NCI-H2196 (cell line): ENCODE data around the gene KCNH2.
A peak's percentile ranks its signal among the peaks of the same experiment; 100 is the strongest.

Experiments used
- DNase-seq: peaks from one replicate; lab custom pipeline; 2025; ENCODE audit not compliant: unreplicated experiment; lab: John Stamatoyannopoulos, UW

KCNH2 gene

DNA sequence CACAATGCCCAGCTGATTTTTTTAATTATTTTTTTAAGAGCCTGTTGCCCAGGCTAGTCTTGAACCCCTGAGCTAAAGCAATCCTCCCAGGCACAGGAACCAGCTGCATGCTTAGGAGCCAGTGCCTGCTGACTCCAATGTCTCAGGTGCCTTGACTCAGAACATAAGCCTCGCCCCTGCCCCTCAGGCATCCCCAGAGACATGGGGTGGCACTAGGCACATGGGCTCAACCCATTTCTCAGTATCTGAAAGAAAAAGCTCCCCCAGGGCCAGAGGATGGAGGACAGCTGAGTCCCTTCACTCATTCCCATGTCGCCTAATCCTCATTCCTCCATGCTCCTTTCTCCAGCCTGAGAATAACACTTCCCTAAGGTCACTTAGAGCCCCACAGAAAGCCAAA, 39.1 kb downstream of the KCNH2 start:
- no peak for DNase-seq

DNA sequence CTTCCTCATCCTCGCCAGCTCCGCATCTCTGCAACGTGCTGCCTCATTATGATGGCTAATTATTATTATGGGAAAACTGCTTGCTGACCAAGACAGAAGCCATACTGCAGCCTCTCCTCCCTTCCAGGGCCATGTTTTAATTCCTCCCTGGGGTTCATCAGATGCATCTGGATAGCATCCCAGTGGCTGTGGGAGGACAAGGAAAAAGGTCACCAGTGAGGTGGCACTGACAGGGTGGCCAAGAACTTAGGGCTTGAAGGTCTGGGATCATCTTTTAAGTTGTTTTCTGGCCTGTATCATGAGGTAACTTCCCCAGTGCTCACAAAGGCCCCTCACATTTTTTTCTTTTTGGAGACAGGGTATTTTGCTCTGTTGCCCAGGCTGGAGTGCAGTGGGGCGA, 39.6 kb downstream of the KCNH2 start:
- no peak for DNase-seq

GRCh38 chr7:150937848-150938561, 40.1 kb downstream of the KCNH2 start:
- peak; percentile 25 for DNase-seq

- no peak for DNase-seq
Observed at GRCh38 chr7:150936018-150936417, 42.1 kb downstream of the KCNH2 start.

- DNase-seq, result no peak
Observed at GRCh38 chr7:150935149-150935548, 43.0 kb downstream of the KCNH2 start.

DNA sequence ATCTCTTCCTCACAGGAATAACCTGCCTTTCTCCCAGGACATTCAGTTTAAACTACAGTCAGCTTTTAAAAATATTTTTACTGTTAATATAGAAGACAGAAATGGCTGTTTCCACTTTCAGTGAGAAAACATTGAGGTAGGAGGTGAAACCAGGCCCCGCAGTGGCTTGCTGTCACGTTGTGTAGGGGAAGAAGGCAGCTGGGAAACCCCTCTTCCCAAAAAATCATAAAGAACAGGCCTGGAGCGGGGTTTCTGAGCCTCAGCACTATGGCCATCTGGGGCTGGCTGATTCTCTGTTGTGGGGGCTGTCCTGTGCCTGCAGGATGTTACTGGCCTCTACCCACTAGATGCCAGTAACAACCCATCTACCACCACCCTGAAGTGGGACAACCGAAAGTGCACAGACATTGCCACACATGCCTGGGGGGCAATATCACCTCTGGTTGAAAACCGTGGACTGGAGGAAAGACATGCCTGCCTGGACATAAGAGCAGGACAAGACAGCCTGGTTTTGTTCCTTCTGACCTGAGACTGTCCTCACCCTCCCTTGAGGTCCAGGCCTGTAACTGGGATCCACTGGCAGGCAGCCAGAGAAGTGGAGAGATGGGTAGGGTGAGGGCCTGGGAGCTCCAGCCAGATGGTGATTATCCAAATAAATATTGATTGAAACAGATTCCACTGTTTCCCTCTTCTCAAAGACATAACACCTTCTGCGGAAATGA, 43.9 kb downstream of the KCNH2 start:
- DNase-seq, result peak; percentile 31

DNA sequence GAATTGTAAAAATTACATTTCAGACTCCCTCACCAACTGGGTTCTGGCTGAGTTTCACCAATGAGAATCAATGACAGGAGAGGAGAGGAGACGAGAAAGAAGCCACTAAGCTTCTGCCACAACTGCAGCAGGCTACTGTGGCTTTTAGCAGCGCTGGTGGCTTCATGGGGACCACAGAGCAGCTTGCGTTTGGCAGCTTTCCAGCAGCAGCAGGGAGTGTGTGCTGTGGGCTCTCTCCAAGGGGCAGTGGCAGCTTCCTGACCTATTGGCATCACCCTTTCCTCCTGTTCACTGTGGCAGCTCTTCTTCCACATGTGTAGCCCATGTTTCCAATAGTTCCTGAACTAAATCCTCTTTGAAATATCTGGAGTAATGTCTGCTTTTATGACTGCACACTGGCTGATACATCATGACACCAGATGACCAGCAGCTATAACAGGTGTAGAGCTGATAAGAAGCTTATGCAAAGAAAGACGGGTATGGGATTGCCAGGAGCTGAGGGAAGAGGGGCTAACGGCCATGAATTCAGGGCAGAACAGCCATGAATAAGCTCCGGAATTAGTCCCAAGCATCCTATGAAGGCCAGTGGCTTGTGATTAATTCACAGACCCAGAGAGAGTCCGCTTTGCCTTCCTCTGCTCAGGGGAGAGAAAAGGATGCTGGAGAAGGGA, 46.8 kb downstream of the KCNH2 start:
- peak; percentile 10 for DNase-seq

DNA sequence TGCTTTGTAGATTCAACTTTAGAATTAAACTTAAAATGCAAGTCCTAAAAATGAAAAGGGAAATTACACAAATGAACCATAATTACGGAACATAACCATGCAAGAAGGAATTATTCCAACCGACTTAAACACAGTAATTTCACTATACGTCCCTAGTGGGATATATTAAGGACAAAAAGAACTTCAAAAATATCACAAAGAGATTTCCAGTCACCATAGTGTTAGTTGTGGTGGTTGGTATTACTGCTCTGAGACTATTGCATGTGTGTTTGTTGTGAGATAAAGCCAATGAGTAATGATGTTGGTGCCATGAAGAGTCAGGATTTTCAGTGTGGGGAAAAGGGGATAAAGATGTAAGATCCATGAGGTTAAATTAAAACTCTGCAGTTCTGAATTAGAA, 49.6 kb downstream of the KCNH2 start:
- no peak for DNase-seq

GRCh38 chr7:150927956-150928344, 50.2 kb downstream of the KCNH2 start:
- DNase-seq, result no peak

GRCh38 chr7:150927157-150927955, 50.8 kb downstream of the KCNH2 start:
- DNase-seq, result no peak

- no peak for DNase-seq
Observed at GRCh38 chr7:150926066-150926465, 52.1 kb downstream of the KCNH2 start.

GRCh38 chr7:150924369-150924781, 53.7 kb downstream of the KCNH2 start:
- no peak for DNase-seq

- no peak for DNase-seq
Observed at GRCh38 chr7:150923802-150924201, 54.3 kb downstream of the KCNH2 start.

DNA sequence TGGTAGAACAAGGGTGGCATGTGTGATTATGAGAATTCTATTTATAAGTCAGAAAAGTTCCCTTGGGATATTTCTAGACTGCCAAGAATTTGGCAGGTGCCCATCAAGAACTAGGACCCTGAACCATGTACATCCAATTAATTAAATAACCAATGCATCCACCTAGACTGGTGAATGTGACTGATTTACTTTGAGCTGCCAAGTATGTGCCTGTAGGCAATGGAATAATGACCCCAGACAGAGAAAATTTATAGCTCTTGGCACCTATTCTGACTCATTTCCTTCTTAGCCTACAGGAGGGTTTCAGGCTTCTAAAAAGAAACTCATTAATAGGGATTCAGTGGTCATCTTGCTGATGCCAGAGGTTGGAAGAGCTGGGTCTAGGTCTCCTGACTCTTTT, 54.9 kb downstream of the KCNH2 start:
- peak; percentile 12 for DNase-seq

- no peak for DNase-seq
Observed at GRCh38 chr7:150919160-150919559, 59.0 kb downstream of the KCNH2 start.

DNA sequence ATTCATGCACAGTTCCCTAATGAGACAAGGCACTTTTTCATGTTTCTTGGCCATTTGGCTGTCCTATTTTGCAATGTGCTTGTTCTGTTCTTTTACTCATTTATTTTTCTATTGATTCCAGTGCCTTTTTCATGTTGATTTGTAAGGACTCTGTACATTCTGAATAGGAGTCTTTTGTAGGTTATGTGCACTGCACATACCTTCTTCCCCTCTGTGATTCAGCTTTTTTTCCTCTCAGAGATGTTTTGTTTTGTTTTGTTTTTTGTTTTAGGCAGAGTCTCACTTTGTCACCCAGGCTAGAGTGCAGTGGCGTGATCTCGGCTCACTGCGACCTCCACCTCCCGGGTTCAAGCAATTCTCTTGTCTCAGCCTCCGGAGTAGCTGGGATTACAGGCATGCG, 59.7 kb downstream of the KCNH2 start:
- no peak for DNase-seq

- DNase-seq, result no peak
Observed at GRCh38 chr7:150917969-150918368, 60.2 kb downstream of the KCNH2 start.

GRCh38 chr7:150916670-150917069, 61.5 kb downstream of the KCNH2 start:
- DNase-seq, result no peak

GRCh38 chr7:150914966-150915365, 63.2 kb downstream of the KCNH2 start:
- DNase-seq, result no peak

DNA sequence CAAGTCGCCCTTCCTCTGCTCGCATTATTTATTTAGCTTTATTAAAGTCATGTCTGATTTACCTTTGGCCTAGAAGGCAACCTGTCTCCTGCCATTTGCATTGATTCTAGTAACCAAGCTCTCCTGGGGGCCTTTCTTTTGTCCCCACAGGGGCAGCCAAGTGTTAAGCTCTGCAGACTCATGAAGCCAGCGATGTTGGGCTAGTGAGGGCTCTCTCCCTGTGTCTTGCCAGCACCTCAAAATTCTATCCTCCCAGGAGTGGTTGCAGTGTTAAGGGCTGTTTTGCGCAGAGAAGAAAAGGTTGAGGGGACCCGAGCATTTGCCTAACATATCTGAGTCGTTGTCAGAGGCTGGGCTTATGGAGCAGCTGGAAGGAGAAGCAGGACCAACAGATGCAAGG, 63.9 kb downstream of the KCNH2 start:
- DNase-seq, result no peak

DNA sequence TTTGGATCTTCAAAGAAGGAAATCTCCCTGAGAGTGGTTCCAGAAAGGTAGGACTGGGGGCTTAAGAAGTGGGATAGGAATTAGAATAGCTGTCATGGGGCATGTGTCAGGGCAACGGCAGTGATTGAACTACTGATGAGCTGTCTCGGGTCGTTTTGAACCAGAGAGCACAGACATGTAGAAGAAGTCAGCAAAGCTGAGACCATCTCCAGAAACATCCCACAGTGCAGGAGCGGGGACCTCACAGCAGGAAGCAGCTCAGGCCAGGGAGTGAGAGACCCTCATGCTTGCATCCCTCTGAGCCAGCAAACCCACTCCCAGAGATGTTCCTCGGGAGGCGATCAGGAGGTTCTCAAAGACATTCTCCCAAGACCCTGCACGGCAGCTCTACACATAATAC, 65.7 kb downstream of the KCNH2 start:
- no peak for DNase-seq
